Sigmoid colon (tissue), 7 donors: ENCODE results near the gene CFAP20DC. TPM values are rescaled to one million over a fixed set of nuclear protein-coding genes. Genes with fewer than 3 reads are reported as not detected.
"Not testable (repeated sequence)": the region's sequence is repeated elsewhere in the genome, so short reads cannot be mapped to it uniquely, and the experiment has no call there.

Experiments
- DNase-seq: peaks from one replicate; pipeline ENCODE4 v3.0.0-alpha.2; 2019
- H3K27ac ChIP-seq, 4 donors: fragments of 200-600 bp; sonication (generic); one replicate each; pipeline ENCODE4 v1.5.1; 2016 to 2019; ENCODE audit warnings: mild to moderate bottlenecking in 1 of 4
- H3K27me3 ChIP-seq, 3 donors: fragments of 200-600 bp; sonication (generic); one replicate each; pipeline ENCODE4 v1.5.1; 2019; ENCODE audit warnings: mild to moderate bottlenecking in 1 of 3
- H3K36me3 ChIP-seq, 4 donors: fragments of 200-600 bp; sonication (generic); one replicate each; pipeline ENCODE4 v1.5.1; 2016 to 2019
- H3K4me1 ChIP-seq, 4 donors: fragments of 200-600 bp; sonication (generic); one replicate each; pipeline ENCODE4 v1.5.1; 2017 to 2019
- H3K4me3 ChIP-seq, 4 donors: fragments of 200-600 bp; sonication (generic); one replicate each; pipeline ENCODE4 v1.5.1; 2017 to 2019; ENCODE audit warnings: mild to moderate bottlenecking in 2 of 4, moderate library complexity in 1 of 4
- H3K9me3 ChIP-seq, 4 donors: fragments of 200-600 bp in 3 of 4; sonication (generic) in 3 of 4; one replicate each; pipeline versions ENCODE4 v1.5.1 to v1.6.1; 2013 to 2019
- EP300 ChIP-seq, 4 donors: sonication (generic); formaldehyde crosslinking; IDR thresholded peaks; one replicate each; pipeline ENCODE4 v1.6.1; 2017; ENCODE audit warnings: antibody characterized with exemption in 4 of 4
- POLR2A ChIP-seq, 2 donors: fragments of 450-650 bp; IDR thresholded peaks; one replicate each; pipeline ENCODE4 v1.6.1; 2016; ENCODE audit warnings: antibody characterized with exemption in 2 of 2, mild to moderate bottlenecking in 2 of 2, moderate library complexity in 2 of 2
- POLR2AphosphoS5 ChIP-seq, 4 donors: sonication (generic); formaldehyde crosslinking; IDR thresholded peaks; one replicate each; pipeline ENCODE4 v1.6.1; 2017; ENCODE audit warnings: antibody characterized with exemption in 4 of 4
- WGBS, 2 donors: extraction: QIAGEN DNeasy Blood & Tissue Kit; methylation state at CpG; one replicate each; pipeline ENCODE4 v1.1.7; 2013; 5-methylcytosine and 5-hydroxymethylcytosine counted together
- intact Hi-C: fragments of 100-400 bp; cut with DNase I; formaldehyde crosslinking; loops from one replicate; pipeline ENCODE4 v1.15.1; 2023
- polyA plus RNA-seq, 3 donors: library from polyadenylated mRNA; stranded (reverse); fragments of 200-250 nt; gene quantifications; one replicate each; pipeline ENCODE4 v1.2.3, GENCODE V29; 2013
- total RNA-seq, 4 donors: library from RNA; depleted of rRNA; stranded (reverse); fragments of >200 nt; gene quantifications; one replicate each; pipeline ENCODE4 v1.1.0, GENCODE V29; 2016
- TF ChIP-seq, protein P1 (sequence below), 4 experiments: fragments of 450-650 bp in 3 of 4; fragments of 200-600 bp in 1 of 4; IDR thresholded peaks; one replicate each; pipeline ENCODE4 v1.5.1; 2016 to 2019; ENCODE audit warnings: antibody characterized with exemption in 4 of 4, mild to moderate bottlenecking in 3 of 4, moderate library complexity in 2 of 4
- donor health status: healthy with polysubstance abuse.
- donor health status: Bipolar disorder and iron deficiency.
- donor health status: healthy.

CFAP20DC gene
- total and polyA plus RNA-seq, 7 donors: under 0.01 to 0.83 (median 0.37) TPM; not detected in 1

DNA sequence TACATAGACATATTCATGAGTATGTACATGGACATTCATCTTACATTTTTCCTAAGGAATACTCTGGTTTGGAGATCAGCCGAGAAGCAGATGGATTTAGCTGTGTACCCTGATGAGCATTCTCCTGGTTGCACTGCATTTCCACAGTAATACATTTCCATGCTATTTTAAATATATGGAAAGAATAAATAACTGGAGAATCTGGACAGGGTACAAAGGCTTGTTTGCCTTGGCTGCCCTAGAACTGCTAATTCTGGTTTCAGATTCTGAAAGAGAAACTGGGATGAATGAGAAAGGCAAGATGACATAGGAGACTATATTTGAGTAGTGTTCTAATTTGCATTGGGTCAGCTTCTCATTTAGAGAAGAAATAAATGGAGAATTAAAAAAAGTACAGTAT lies 192.4 kb downstream of the CFAP20DC start:
- 39 to 62% methylated on average over 1 of the region's 1 CpG for WGBS, 2 donors
- intact Hi-C loops: no loop called here

DNA sequence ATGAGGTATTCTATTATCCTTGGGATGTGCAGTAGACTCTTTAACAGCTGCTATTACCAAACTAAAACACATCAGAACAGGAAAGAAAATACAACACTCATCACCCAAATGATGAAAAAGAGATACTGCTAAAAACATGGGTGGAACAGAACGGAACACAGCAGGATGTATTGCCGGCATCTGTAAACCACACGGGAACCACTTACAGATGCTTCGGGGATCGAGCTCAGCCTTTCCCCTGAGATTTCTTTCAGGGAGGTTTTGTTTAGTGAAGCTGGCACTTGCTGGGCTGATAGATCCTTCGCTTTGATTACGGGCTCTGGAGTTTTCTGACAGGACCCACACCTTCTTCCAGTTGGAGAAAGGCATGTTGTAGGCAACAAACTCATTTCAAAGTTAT lies 201.0 kb downstream of the CFAP20DC start:
- Histone ChIP-seq H3K4me3 (no peak overlapping the region), H3K27ac (no peak overlapping the region), H3K36me3 (no peaks in the 10 kb centered on the region), H3K4me1 (no peaks in the 10 kb centered on the region), H3K27me3 (no peaks in the 10 kb centered on the region), H3K9me3 (no peaks in the 10 kb centered on the region)
- intact Hi-C loops: no loop called here
- TF ChIP-seq, protein P1, sequence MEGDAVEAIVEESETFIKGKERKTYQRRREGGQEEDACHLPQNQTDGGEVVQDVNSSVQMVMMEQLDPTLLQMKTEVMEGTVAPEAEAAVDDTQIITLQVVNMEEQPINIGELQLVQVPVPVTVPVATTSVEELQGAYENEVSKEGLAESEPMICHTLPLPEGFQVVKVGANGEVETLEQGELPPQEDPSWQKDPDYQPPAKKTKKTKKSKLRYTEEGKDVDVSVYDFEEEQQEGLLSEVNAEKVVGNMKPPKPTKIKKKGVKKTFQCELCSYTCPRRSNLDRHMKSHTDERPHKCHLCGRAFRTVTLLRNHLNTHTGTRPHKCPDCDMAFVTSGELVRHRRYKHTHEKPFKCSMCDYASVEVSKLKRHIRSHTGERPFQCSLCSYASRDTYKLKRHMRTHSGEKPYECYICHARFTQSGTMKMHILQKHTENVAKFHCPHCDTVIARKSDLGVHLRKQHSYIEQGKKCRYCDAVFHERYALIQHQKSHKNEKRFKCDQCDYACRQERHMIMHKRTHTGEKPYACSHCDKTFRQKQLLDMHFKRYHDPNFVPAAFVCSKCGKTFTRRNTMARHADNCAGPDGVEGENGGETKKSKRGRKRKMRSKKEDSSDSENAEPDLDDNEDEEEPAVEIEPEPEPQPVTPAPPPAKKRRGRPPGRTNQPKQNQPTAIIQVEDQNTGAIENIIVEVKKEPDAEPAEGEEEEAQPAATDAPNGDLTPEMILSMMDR (IDR thresholded peaks at IDR 0.05): no peak
- TF ChIP-seq EP300 (IDR thresholded peaks at IDR 0.05) (no peak), POLR2A (IDR thresholded peaks at IDR 0.05) (no peak), POLR2AphosphoS5 (IDR thresholded peaks at IDR 0.05) (no peak)
- no peak for DNase-seq
- WGBS, 2 donors: 68 to 90% methylated on average over 7 of the region's 7 CpGs

More for the DNA sequence above, 192.4 kb downstream of the CFAP20DC start:
- H3K27ac ChIP-seq: no peak overlapping the region
- H3K4me1 ChIP-seq: no peaks in the 10 kb centered on the region
- no peaks in the 10 kb centered on the region for H3K36me3 ChIP-seq
- H3K9me3 ChIP-seq: no peaks in the 10 kb centered on the region
- TF ChIP-seq, protein P1 (IDR thresholded peaks at IDR 0.05): no peak
- no peak for TF ChIP-seq POLR2A (IDR thresholded peaks at IDR 0.05)
- TF ChIP-seq POLR2AphosphoS5 (IDR thresholded peaks at IDR 0.05): no peak
- no peak for TF ChIP-seq EP300 (IDR thresholded peaks at IDR 0.05)
- no peak overlapping the region for H3K4me3 ChIP-seq
- no peak for DNase-seq
- H3K27me3 ChIP-seq: no peaks in the 10 kb centered on the region

DNA sequence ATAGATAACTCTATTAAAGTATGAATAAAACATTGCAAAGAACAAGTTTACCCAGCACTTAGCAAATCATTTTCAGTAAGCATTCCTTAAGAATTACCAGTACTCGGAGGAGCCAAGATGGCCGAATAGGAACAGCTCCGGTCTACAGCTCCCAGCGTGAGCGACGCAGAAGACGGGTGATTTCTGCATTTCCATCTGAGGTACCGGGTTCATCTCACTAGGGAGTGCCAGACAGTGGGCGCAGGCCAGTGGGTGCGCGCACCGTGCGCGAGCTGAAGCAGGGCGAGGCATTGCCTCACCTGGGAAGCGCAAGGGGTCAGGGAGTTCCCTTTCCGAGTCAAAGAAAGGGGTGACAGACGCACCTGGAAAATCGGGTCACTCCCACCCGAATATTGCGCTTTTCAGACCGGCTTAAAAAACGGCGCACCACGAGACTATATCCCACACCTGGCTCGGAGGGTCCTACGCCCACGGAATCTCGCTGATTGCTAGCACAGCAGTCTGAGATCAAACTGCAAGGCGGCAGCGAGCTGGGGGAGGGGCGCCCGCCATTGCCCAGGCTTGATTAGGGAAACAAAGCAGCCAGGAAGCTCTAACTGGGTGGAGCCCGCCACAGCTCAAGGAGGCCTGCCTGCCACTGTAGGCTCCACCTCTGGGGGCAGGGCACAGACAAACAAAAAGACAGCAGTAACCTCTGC lies 207.6 kb downstream of the CFAP20DC start:
- H3K4me3 ChIP-seq, H3K36me3 ChIP-seq, H3K4me1 ChIP-seq, DNase-seq, intact Hi-C loops, H3K27me3 ChIP-seq, H3K27ac ChIP-seq, H3K9me3 ChIP-seq: not testable (repeated sequence)
- WGBS, 2 donors: 93 to 94% methylated on average over 16 of the region's 34 CpGs

DNA sequence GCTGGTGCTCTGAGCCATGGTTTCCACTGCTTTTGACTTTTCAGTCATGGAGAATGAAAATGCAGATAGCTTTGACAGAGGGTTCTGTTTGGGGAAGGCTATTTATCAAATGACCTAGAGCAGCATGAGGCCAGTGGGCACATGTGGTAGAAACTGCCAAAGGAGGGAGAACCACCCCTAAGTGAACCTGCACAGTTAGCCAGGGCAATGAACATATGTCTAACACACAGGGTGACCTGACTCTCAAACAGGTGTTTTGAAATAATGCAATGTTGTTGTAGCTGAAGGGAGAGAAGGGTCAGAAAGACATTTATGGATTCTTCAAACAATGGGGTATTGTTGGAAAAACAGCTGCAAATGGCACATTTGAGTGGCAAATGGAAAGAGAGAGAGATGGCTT lies 208.9 kb downstream of the CFAP20DC start:
- intact Hi-C loops: no loop called here
- Histone ChIP-seq H3K27me3 (no peaks in the 10 kb centered on the region), H3K27ac (no peak overlapping the region), H3K36me3 (no peaks in the 10 kb centered on the region), H3K4me3 (no peak overlapping the region), H3K4me1 (no peaks in the 10 kb centered on the region), H3K9me3 (no peaks in the 10 kb centered on the region)
- DNase-seq: no peak
- TF ChIP-seq, protein P1 (IDR thresholded peaks at IDR 0.05): no peak
- TF ChIP-seq POLR2AphosphoS5 (IDR thresholded peaks at IDR 0.05): no peak
- no peak for TF ChIP-seq POLR2A (IDR thresholded peaks at IDR 0.05)
- TF ChIP-seq EP300 (IDR thresholded peaks at IDR 0.05): no peak

DNA sequence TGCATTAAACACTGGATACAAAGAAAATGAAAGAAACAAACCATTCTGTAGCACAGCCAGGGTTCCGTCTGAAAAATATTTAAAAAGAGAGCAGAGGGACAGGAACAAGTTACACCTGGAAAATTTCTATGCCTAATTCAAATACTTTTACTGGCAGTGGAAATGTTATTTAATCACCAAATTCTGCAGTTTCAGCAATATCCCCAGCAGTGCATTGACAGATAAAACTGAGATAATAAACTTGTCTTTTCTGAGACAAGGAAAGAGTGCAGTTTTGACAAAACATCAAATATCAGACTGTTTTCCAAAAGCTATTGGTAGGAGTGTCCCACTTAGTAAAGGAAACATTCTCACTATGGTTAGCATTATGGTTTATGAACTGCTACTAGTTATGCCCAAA lies 209.9 kb downstream of the CFAP20DC start:
- no peak overlapping the region for H3K4me3 ChIP-seq
- H3K36me3 ChIP-seq: no peaks in the 10 kb centered on the region
- H3K27ac ChIP-seq: no peak overlapping the region
- WGBS, 2 donors: 93 to 97% methylated on average over 1 of the region's 1 CpG
- H3K9me3 ChIP-seq: no peaks in the 10 kb centered on the region
- TF ChIP-seq POLR2AphosphoS5 (IDR thresholded peaks at IDR 0.05) (no peak), EP300 (IDR thresholded peaks at IDR 0.05) (no peak), POLR2A (IDR thresholded peaks at IDR 0.05) (no peak)
- TF ChIP-seq, protein P1 (IDR thresholded peaks at IDR 0.05): no peak
- no peaks in the 10 kb centered on the region for H3K27me3 ChIP-seq
- DNase-seq: no peak
- intact Hi-C loops: no loop called here
- H3K4me1 ChIP-seq: no peaks in the 10 kb centered on the region
